HepG2 (cell line): Measurements from ENCODE around the gene CLDN4. TPM values are rescaled to one million over a fixed set of nuclear protein-coding genes. Genes with fewer than 3 reads are reported as not detected.

Experiments
- ATAC-seq: fragments of 200-7000 bp; cut with Tn5 transposase; 3 replicates; pipeline ENCODE4 v1.9.1; 2020; ENCODE audit warnings: mild to moderate bottlenecking, moderate library complexity
- BruUV-seq: library from RNA; stranded (reverse); fragments of 400-500 nt; replicated peaks from 2 replicates; lab custom pipeline; 2021; lab: Mats Ljungman, UMichigan
- CTCF ChIA-PET: fragments of 300-600 bp; formaldehyde crosslinking; extraction: SDS; loops from one replicate; lab custom pipeline; 2021; ENCODE audit warnings: low total read pairs, inconsistent platforms, low intra/inter-chr PET ratio; lab: Yijun Ruan, JAX
- POLR2A ChIA-PET: fragments of 350-600 bp; sonication (Branson Sonifier 250); formaldehyde crosslinking; loops from one replicate; lab custom pipeline; 2020; ENCODE audit warnings: antibody characterized with exemption, inconsistent platforms; lab: Yijun Ruan, JAX
- DNase-seq: peaks from one replicate; pipeline ENCODE4 v3.0.0-alpha.2; 2015; ENCODE audit warnings: low spot score
- FAIRE-seq: peaks from 3 replicates; lab custom pipeline; 2011; peaks lifted over from hg19 to GRCh38; lab: Jason Lieb, UNC
- H2AFZ ChIP-seq: one replicate; pipeline ENCODE4 v1.6.1; 2011; ENCODE audit warnings: low read length, inconsistent platforms
- H3K27ac ChIP-seq: fragments of 300-600 bp; 3 replicates; pipeline ENCODE4 v1.8.0; 2011; ENCODE audit warnings: mixed run types, mild to moderate bottlenecking, mixed read lengths, low read length, inconsistent platforms; ENCODE audit not compliant: insufficient read depth; ENCODE audit errors: extremely low read length
- H3K27me3 ChIP-seq, 2 experiments: fragments of 200-600 bp in 1 of 2; 2 replicates in 1 of 2; 3 replicates in 1 of 2; pipeline versions ENCODE4 v1.6.0 to v1.8.0; 2011; ENCODE audit warnings: low read length in 2 of 2, mild to moderate bottlenecking in 2 of 2, moderate library complexity in 2 of 2, inconsistent platforms in 1 of 2; ENCODE audit not compliant: insufficient read depth in 2 of 2, control insufficient read depth in 1 of 2
- H3K36me3 ChIP-seq, 2 experiments: fragments of 200-600 bp in 1 of 2; replicated peaks in 1 of 2; 2 replicates in 1 of 2; 3 replicates in 1 of 2; pipeline versions ENCODE4 v1.5.1 to v1.8.0; 2011; ENCODE audit warnings: low read length in 2 of 2, inconsistent platforms in 1 of 2; ENCODE audit not compliant: insufficient read depth in 2 of 2, control insufficient read depth in 1 of 2
- H3K4me1 ChIP-seq: 2 replicates; pipeline ENCODE4 v1.5.1; 2012; ENCODE audit warnings: low read length, inconsistent platforms; ENCODE audit not compliant: insufficient read depth
- H3K4me2 ChIP-seq: 2 replicates; pipeline ENCODE4 v1.6.0; 2011; ENCODE audit warnings: low read depth, low read length, inconsistent platforms
- H3K4me3 ChIP-seq, 3 experiments: fragments of 200-600 bp in 1 of 3; sonication (generic), shearing (Covaris generic) in 1 of 3; replicated peaks in 1 of 3; 2 replicates each; pipeline ENCODE4 v1.5.1; 2011 to 2016; ENCODE audit warnings: low read length in 3 of 3, inconsistent platforms in 2 of 3, low read depth in 2 of 3, mild to moderate bottlenecking in 2 of 3, control low read depth in 1 of 3, mixed read lengths in 1 of 3; ENCODE audit not compliant: insufficient read depth in 1 of 3
- H3K79me2 ChIP-seq: one replicate; pipeline ENCODE4 v1.6.1; 2011; ENCODE audit warnings: low read length, inconsistent platforms; ENCODE audit not compliant: insufficient read depth
- H3K9ac ChIP-seq: 2 replicates; pipeline ENCODE4 v1.6.0; 2011; ENCODE audit warnings: mild to moderate bottlenecking, low read depth, low read length, inconsistent platforms; ENCODE audit not compliant: insufficient read depth
- H3K9me3 ChIP-seq: 2 replicates; pipeline ENCODE4 v1.5.1; 2012; ENCODE audit warnings: mild to moderate bottlenecking, low read length
- H4K20me1 ChIP-seq: 2 replicates; pipeline ENCODE4 v1.6.0; 2011; ENCODE audit warnings: inconsistent platforms, mild to moderate bottlenecking, low read length, moderate library complexity; ENCODE audit not compliant: insufficient read depth
- ERF ChIP-seq: IDR thresholded peaks from 2 replicates; pipeline ENCODE4 v1.6.1; 2018; ENCODE audit warnings: missing biosample characterization, missing genetic modification reagents
- FOSL2 ChIP-seq: sonication (generic); formaldehyde crosslinking; IDR thresholded peaks from 2 replicates; pipeline ENCODE4 v1.4.0; 2020; ENCODE audit warnings: missing genetic modification reagents
- FOXP1 ChIP-seq, 2 experiments: fragments of 450-650 bp in 1 of 2; IDR thresholded peaks; 2 replicates each; pipeline ENCODE4 v1.6.1; 2017 to 2018; ENCODE audit warnings: antibody characterized with exemption in 1 of 2
- MAZ ChIP-seq, 2 experiments: sonication (generic) in 1 of 2; formaldehyde crosslinking in 1 of 2; IDR thresholded peaks; 2 replicates each; pipeline versions ENCODE4 v1.5.0 to v1.6.1; 2012 to 2020; ENCODE audit warnings: low read depth in 2 of 2, mild to moderate bottlenecking in 2 of 2, borderline replicate concordance in 1 of 2, improper control_type of control experiment in 1 of 2, low read length in 1 of 2, missing genetic modification reagents in 1 of 2, moderate library complexity in 1 of 2
- MXI1 ChIP-seq: IDR thresholded peaks from 3 replicates; pipeline ENCODE4 v1.6.1; 2012; ENCODE audit warnings: low read depth, low read length, inconsistent platforms, borderline replicate concordance
- MZF1 ChIP-seq: sonication (generic); formaldehyde crosslinking; IDR thresholded peaks from 2 replicates; pipeline ENCODE4 v1.8.1; 2023; ENCODE audit warnings: mild to moderate bottlenecking, missing genetic modification reagents, borderline replicate concordance
- TAF15 ChIP-seq: fragments of 200-400 bp; formaldehyde crosslinking; IDR thresholded peaks from one replicate; pipeline ENCODE4 v1.6.1; 2018; ENCODE audit warnings: mild to moderate bottlenecking, low read depth, low read length; ENCODE audit not compliant: poor library complexity, severe bottlenecking
- ZNF878 ChIP-seq: sonication (generic); formaldehyde crosslinking; IDR thresholded peaks from 2 replicates; pipeline ENCODE4 v1.8.1; 2023; ENCODE audit warnings: mild to moderate bottlenecking, missing genetic modification reagents, moderate library complexity
- ZZZ3 ChIP-seq: sonication (generic); formaldehyde crosslinking; IDR thresholded peaks from 2 replicates; pipeline ENCODE4 v1.4.0; 2020; ENCODE audit warnings: missing genetic modification reagents, mild to moderate bottlenecking, borderline replicate concordance
- WGBS: methylation state at CpG from one replicate; pipeline ENCODE4 v1.1.6; 2017; ENCODE audit warnings: low lambda C conversion rate; 5-methylcytosine and 5-hydroxymethylcytosine counted together
- in situ Hi-C: cut with HindIII; loops from 2 replicates; pipeline ENCODE4 v1.10.0; 2017; ENCODE audit warnings: low pct_unique_long_range_greater_than_20kb; ENCODE audit not compliant: extremely low pct_ligation_motif_present
- intact Hi-C: fragments of 100-400 bp; cut with micrococcal nuclease; formaldehyde crosslinking; loops from one replicate; pipeline ENCODE4 v1.10.0; 2022; ENCODE audit not compliant: unreplicated experiment
- polyA plus RNA-seq, 8 experiments: library from polyadenylated mRNA; depleted of rRNA in 3 of 8; stranded (reverse) in 7 of 8; unstranded in 1 of 8; fragments of >200 nt; fragmentation: Illumina TruSeq in 4 of 8; extraction: Trizol in 4 of 8; gene quantifications; 2 replicates each; pipeline versions ENCODE4 v1.2.1 to v1.2.3, GENCODE V29; 2011 to 2016; ENCODE audit warnings: low read depth in 4 of 8, missing spikeins in 1 of 8, mixed read lengths in 1 of 8; ENCODE audit not compliant: insufficient read depth in 1 of 8
- total RNA-seq, 5 experiments: library from RNA; depleted of rRNA; stranded (reverse); fragments of >200 nt; fragmentation: Illumina TruSeq; extraction: Trizol; gene quantifications; 2 replicates each; pipeline ENCODE4 v1.2.3, GENCODE V29; 2016; ENCODE audit warnings: low read depth in 1 of 5
- TF ChIP-seq, protein P1 (sequence below): sonication (generic); formaldehyde crosslinking; IDR thresholded peaks from 2 replicates; pipeline ENCODE4 v1.4.0; 2020; ENCODE audit warnings: missing genetic modification reagents
- TF ChIP-seq, protein P2 (sequence below): IDR thresholded peaks from 2 replicates; pipeline ENCODE4 v1.6.1; 2016; ENCODE audit warnings: missing compliant biosample characterization, missing genetic modification reagents, borderline replicate concordance
- TF ChIP-seq, protein P3 (sequence below): conservative IDR thresholded peaks from 2 replicates; pipeline ENCODE4 v1.6.1; 2018; ENCODE audit warnings: missing genetic modification reagents
- TF ChIP-seq, protein P4 (sequence below): sonication (generic); formaldehyde crosslinking; IDR thresholded peaks from 2 replicates; pipeline ENCODE4 v1.4.0; 2020; ENCODE audit warnings: mild to moderate bottlenecking, missing genetic modification reagents, borderline replicate concordance

CLDN4 gene
- total and polyA plus RNA-seq, 2 of the 13 experiments (the other 11 are each of a cell fraction or from before 2014, with no cell fraction given), result 28.2 to 35.7 TPM

DNA sequence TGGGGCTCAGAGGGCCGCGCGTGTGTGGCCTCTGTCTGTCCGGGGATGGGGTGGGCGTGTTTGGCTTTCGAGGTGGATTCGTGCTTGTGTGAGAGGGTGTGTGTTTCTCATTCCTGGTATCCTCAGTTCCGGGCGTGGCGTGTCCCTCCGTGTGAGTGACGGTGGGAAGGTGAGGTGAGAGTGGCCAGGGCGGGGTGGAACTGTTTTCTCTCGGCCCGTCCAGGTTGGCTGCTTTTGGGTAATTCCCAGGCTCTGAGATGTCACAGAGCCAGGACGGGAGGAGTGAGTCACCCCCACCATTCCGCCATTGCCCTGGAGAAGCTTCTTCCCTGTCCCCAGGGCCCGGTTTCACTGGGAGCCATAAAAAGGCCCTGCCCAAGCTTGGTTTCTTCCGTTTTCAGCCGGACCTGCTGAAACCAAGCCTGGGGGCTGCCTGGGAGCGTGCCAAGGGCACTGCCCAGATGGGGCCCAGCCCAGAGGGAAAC, 21.3 kb upstream of the CLDN4 start (continued):
- TF ChIP-seq MZF1 (CRISPR knock-in tag) (no peak), FOSL2 (no peak)

DNA sequence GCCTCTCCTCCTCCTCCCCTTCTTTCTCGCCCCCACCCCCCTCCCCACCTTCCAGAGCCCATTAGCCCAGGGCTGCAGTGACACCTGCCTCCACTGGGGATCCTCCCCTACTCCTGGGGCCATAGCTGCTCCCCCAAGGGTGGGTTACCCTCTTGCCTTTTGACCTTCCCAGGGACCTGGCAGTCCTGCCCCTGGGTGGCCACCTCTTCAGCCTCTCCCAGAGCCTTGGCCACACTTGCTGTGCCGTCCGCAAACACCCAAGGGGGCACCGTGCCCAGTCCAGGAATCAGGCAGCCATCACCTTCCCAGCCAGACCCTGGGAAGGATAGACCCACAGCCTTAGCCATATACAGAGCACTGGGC, 19.8 kb upstream of the CLDN4 start:
- no peaks in the 10 kb centered on the region for H3K79me2 ChIP-seq
- H4K20me1 ChIP-seq, result no peaks in the 10 kb centered on the region
- H3K27me3 ChIP-seq, result peaks cover under 1 to 1% of the 10 kb centered on the region in 2 experiments; a peak in 2 of 5 replicates
- no peak for FAIRE-seq
- no peaks in the 10 kb centered on the region for H3K4me1 ChIP-seq
- intact Hi-C loops, result loop anchor here (1.0 kb wide), 1 partner anchor 44 kb away; no protein-coding TSS in a partner anchor
- 40% methylated on average over 3 of the region's 4 CpGs for WGBS
- ChIA-PET POLR2A (no interaction called here), CTCF (interaction anchor here (3.5 kb wide), 1 partner anchor 44 kb away, joined by 62 read pairs; no protein-coding TSS in a partner anchor)
- ATAC-seq, result peak; percentile 74
- in situ Hi-C loops, result loop anchor here (5.0 kb wide), 1 partner anchor 46 kb away; no protein-coding TSS in a partner anchor
- BruUV-seq, result no TSS peak
- H3K4me2 ChIP-seq, result no peak overlapping the region
- no peak for DNase-seq
- no peak overlapping the region for H3K4me3 ChIP-seq
- H3K9ac ChIP-seq, result no peak overlapping the region
- no peak overlapping the region for H2AFZ ChIP-seq
- no peaks in the 10 kb centered on the region for H3K9me3 ChIP-seq
- H3K27ac ChIP-seq, result no peak overlapping the region
- no peaks in the 10 kb centered on the region for H3K36me3 ChIP-seq
- TF ChIP-seq MXI1, result no peak
- TF ChIP-seq, protein P1, sequence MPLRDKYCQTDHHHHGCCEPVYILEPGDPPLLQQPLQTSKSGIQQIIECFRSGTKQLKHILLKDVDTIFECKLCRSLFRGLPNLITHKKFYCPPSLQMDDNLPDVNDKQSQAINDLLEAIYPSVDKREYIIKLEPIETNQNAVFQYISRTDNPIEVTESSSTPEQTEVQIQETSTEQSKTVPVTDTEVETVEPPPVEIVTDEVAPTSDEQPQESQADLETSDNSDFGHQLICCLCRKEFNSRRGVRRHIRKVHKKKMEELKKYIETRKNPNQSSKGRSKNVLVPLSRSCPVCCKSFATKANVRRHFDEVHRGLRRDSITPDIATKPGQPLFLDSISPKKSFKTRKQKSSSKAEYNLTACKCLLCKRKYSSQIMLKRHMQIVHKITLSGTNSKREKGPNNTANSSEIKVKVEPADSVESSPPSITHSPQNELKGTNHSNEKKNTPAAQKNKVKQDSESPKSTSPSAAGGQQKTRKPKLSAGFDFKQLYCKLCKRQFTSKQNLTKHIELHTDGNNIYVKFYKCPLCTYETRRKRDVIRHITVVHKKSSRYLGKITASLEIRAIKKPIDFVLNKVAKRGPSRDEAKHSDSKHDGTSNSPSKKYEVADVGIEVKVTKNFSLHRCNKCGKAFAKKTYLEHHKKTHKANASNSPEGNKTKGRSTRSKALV (CRISPR knock-in tag), result no peak
- TF ChIP-seq, protein P2, sequence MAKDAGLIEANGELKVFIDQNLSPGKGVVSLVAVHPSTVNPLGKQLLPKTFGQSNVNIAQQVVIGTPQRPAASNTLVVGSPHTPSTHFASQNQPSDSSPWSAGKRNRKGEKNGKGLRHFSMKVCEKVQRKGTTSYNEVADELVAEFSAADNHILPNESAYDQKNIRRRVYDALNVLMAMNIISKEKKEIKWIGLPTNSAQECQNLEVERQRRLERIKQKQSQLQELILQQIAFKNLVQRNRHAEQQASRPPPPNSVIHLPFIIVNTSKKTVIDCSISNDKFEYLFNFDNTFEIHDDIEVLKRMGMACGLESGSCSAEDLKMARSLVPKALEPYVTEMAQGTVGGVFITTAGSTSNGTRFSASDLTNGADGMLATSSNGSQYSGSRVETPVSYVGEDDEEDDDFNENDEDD (CRISPR knock-in tag), result no peak
- no peak for TF ChIP-seq ERF (CRISPR knock-in tag)
- TF ChIP-seq, protein P3, sequence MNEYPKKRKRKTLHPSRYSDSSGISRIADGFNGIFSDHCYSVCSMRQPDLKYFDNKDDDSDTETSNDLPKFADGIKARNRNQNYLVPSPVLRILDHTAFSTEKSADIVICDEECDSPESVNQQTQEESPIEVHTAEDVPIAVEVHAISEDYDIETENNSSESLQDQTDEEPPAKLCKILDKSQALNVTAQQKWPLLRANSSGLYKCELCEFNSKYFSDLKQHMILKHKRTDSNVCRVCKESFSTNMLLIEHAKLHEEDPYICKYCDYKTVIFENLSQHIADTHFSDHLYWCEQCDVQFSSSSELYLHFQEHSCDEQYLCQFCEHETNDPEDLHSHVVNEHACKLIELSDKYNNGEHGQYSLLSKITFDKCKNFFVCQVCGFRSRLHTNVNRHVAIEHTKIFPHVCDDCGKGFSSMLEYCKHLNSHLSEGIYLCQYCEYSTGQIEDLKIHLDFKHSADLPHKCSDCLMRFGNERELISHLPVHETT (CRISPR knock-in tag), result no peak
- no peak for TF ChIP-seq TAF15
- no peak for TF ChIP-seq FOXP1 (IDR thresholded peaks at IDR 0.05)
- TF ChIP-seq FOXP1 (CRISPR knock-in tag; IDR thresholded peaks at IDR 0.05), result no peak
- TF ChIP-seq ZZZ3 (CRISPR knock-in tag), result no peak
- TF ChIP-seq ZNF878, result no peak
- TF ChIP-seq, protein P4, sequence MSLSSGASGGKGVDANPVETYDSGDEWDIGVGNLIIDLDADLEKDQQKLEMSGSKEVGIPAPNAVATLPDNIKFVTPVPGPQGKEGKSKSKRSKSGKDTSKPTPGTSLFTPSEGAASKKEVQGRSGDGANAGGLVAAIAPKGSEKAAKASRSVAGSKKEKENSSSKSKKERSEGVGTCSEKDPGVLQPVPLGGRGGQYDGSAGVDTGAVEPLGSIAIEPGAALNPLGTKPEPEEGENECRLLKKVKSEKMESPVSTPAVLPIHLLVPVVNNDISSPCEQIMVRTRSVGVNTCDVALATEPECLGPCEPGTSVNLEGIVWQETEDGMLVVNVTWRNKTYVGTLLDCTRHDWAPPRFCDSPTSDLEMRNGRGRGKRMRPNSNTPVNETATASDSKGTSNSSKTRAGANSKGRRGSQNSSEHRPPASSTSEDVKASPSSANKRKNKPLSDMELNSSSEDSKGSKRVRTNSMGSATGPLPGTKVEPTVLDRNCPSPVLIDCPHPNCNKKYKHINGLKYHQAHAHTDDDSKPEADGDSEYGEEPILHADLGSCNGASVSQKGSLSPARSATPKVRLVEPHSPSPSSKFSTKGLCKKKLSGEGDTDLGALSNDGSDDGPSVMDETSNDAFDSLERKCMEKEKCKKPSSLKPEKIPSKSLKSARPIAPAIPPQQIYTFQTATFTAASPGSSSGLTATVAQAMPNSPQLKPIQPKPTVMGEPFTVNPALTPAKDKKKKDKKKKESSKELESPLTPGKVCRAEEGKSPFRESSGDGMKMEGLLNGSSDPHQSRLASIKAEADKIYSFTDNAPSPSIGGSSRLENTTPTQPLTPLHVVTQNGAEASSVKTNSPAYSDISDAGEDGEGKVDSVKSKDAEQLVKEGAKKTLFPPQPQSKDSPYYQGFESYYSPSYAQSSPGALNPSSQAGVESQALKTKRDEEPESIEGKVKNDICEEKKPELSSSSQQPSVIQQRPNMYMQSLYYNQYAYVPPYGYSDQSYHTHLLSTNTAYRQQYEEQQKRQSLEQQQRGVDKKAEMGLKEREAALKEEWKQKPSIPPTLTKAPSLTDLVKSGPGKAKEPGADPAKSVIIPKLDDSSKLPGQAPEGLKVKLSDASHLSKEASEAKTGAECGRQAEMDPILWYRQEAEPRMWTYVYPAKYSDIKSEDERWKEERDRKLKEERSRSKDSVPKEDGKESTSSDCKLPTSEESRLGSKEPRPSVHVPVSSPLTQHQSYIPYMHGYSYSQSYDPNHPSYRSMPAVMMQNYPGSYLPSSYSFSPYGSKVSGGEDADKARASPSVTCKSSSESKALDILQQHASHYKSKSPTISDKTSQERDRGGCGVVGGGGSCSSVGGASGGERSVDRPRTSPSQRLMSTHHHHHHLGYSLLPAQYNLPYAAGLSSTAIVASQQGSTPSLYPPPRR (CRISPR knock-in tag), result no peak
- no peak for TF ChIP-seq MAZ (IDR thresholded peaks at IDR 0.05; ENCODE audit: borderline replicate concordance, low read depth, low read length)
- TF ChIP-seq MAZ (CRISPR knock-in tag; IDR thresholded peaks at IDR 0.05; ENCODE audit: low read depth), result no peak
